Measurements from ENCODE around the gene SRSF8.

GRCh38 chr11:95081010-95081409 is 14.3 kb downstream of the SRSF8 start:
- TF ChIP-seq FOXM1 (IDR thresholded peaks at IDR 0.05; ENCODE audit: borderline replicate concordance, low read depth) (no peak), TEAD4 (IDR thresholded peaks at IDR 0.05) (no peak), MAX (IDR thresholded peaks at IDR 0.05) (no peak), RAD21 (IDR thresholded peaks at IDR 0.05; ENCODE audit: low read depth) (no peak), TCF12 (IDR thresholded peaks at IDR 0.05; ENCODE audit: low read depth) (no peak), EP300 (IDR thresholded peaks at IDR 0.05; ENCODE audit: borderline replicate concordance) (no peak), YY1 (IDR thresholded peaks at IDR 0.05; ENCODE audit: low read depth) (no peak), CREB1 (IDR thresholded peaks at IDR 0.05; ENCODE audit: low read depth) (no peak)
- TF ChIP-seq, protein P1, sequence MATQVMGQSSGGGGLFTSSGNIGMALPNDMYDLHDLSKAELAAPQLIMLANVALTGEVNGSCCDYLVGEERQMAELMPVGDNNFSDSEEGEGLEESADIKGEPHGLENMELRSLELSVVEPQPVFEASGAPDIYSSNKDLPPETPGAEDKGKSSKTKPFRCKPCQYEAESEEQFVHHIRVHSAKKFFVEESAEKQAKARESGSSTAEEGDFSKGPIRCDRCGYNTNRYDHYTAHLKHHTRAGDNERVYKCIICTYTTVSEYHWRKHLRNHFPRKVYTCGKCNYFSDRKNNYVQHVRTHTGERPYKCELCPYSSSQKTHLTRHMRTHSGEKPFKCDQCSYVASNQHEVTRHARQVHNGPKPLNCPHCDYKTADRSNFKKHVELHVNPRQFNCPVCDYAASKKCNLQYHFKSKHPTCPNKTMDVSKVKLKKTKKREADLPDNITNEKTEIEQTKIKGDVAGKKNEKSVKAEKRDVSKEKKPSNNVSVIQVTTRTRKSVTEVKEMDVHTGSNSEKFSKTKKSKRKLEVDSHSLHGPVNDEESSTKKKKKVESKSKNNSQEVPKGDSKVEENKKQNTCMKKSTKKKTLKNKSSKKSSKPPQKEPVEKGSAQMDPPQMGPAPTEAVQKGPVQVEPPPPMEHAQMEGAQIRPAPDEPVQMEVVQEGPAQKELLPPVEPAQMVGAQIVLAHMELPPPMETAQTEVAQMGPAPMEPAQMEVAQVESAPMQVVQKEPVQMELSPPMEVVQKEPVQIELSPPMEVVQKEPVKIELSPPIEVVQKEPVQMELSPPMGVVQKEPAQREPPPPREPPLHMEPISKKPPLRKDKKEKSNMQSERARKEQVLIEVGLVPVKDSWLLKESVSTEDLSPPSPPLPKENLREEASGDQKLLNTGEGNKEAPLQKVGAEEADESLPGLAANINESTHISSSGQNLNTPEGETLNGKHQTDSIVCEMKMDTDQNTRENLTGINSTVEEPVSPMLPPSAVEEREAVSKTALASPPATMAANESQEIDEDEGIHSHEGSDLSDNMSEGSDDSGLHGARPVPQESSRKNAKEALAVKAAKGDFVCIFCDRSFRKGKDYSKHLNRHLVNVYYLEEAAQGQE (IDR thresholded peaks at IDR 0.05; ENCODE audit: low read depth), result no peak
- TF ChIP-seq, protein P2, sequence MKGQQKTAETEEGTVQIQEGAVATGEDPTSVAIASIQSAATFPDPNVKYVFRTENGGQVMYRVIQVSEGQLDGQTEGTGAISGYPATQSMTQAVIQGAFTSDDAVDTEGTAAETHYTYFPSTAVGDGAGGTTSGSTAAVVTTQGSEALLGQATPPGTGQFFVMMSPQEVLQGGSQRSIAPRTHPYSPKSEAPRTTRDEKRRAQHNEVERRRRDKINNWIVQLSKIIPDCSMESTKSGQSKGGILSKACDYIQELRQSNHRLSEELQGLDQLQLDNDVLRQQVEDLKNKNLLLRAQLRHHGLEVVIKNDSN (IDR thresholded peaks at IDR 0.05), result no peak
